Breast epithelium (tissue), 4 donors: ENCODE data around the gene KLHL21. TPM values are rescaled to one million over a fixed set of nuclear protein-coding genes. Genes with fewer than 3 reads are reported as not detected.
"Not testable (repeated sequence)": the region's sequence is repeated elsewhere in the genome, so short reads cannot be mapped to it uniquely, and the experiment has no call there.

Experiments used
- DNase-seq, 2 donors: peaks; one replicate each; pipeline ENCODE4 v3.0.0-alpha.2; 2019; ENCODE audit warnings: low spot score in 2 of 2
- H3K27ac ChIP-seq, 2 donors: fragments of 200-600 bp; sonication (generic) in 1 of 2; one replicate each; pipeline ENCODE4 v1.5.1; 2016 to 2019; ENCODE audit warnings: mild to moderate bottlenecking in 1 of 2
- H3K27me3 ChIP-seq, 2 donors: fragments of 200-600 bp; sonication (generic) in 1 of 2; one replicate each; pipeline versions ENCODE4 v1.5.1 to v1.6.0; 2017 to 2019; ENCODE audit warnings: control low read depth in 1 of 2, mild to moderate bottlenecking in 1 of 2
- H3K36me3 ChIP-seq: fragments of 200-600 bp; one replicate; pipeline ENCODE4 v1.5.1; 2019
- H3K4me1 ChIP-seq, 2 donors: fragments of 200-600 bp; sonication (generic); one replicate each; pipeline ENCODE4 v1.5.1; 2016 to 2019; ENCODE audit warnings: control low read depth in 1 of 2
- H3K4me3 ChIP-seq, 3 donors: fragments of 200-600 bp; sonication (generic); 1 replicate in 2 of 3; 2 replicates in 1 of 3; pipeline ENCODE4 v1.5.1; 2016 to 2019; ENCODE audit warnings: mild to moderate bottlenecking in 3 of 3, moderate library complexity in 2 of 3
- H3K9me3 ChIP-seq, 2 donors: fragments of 200-600 bp; sonication (generic) in 1 of 2; one replicate each; pipeline ENCODE4 v1.5.1; 2016 to 2019; ENCODE audit warnings: control low read depth in 1 of 2
- POLR2A ChIP-seq: fragments of 450-650 bp; IDR thresholded peaks from one replicate; pipeline ENCODE4 v1.6.1; 2016; ENCODE audit warnings: antibody characterized with exemption, mild to moderate bottlenecking, moderate library complexity
- POLR2AphosphoS5 ChIP-seq, 3 donors: sonication (generic); formaldehyde crosslinking; IDR thresholded peaks; one replicate each; pipeline ENCODE4 v1.6.1; 2017; ENCODE audit warnings: antibody characterized with exemption in 3 of 3
- intact Hi-C: fragments of 100-400 bp; cut with DNase I; formaldehyde crosslinking; loops from one replicate; pipeline ENCODE4 v1.15.1; 2023; ENCODE audit warnings: low total_unique reads
- total RNA-seq, 3 donors: library from RNA; depleted of rRNA; stranded (reverse); fragments of >200 nt; gene quantifications; one replicate each; pipeline ENCODE4 v1.1.0, GENCODE V29; 2016
- TF ChIP-seq, protein P1 (sequence below), 3 donors: fragments of 450-650 bp; IDR thresholded peaks; one replicate each; pipeline ENCODE4 v1.5.1; 2016 to 2017; ENCODE audit warnings: antibody characterized with exemption in 3 of 3, mild to moderate bottlenecking in 3 of 3, moderate library complexity in 3 of 3

KLHL21 gene
- total RNA-seq, 3 donors from 2014 or later: 45.2 to 61.3 (median 58.1) TPM

DNA sequence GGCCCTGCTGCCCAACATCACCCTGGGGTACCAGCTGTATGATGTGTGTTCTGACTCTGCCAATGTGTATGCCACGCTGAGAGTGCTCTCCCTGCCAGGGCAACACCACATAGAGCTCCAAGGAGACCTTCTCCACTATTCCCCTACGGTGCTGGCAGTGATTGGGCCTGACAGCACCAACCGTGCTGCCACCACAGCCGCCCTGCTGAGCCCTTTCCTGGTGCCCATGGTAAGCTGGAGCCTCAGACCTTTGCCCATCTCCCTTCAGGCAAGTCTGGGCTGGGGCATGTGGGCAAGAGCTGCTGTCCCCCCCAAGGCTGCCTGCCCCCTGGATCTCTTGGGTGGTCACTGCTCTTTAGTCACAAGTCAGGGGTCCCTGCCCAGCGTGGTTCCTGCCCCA, 31.7 kb downstream of the KLHL21 start:
- Histone ChIP-seq H3K27me3 (no peaks in the 10 kb centered on the region), H3K9me3 (peaks cover 0 to 7% of the 10 kb centered on the region in 2 donors), H3K4me1 (no peaks in the 10 kb centered on the region), H3K36me3 (no peaks in the 10 kb centered on the region), H3K4me3 (no peak overlapping the region), H3K27ac (no peak overlapping the region)
- DNase-seq: no peak
- TF ChIP-seq POLR2AphosphoS5 (IDR thresholded peaks at IDR 0.05) (no peak), POLR2A (no peak)
- TF ChIP-seq, protein P1, sequence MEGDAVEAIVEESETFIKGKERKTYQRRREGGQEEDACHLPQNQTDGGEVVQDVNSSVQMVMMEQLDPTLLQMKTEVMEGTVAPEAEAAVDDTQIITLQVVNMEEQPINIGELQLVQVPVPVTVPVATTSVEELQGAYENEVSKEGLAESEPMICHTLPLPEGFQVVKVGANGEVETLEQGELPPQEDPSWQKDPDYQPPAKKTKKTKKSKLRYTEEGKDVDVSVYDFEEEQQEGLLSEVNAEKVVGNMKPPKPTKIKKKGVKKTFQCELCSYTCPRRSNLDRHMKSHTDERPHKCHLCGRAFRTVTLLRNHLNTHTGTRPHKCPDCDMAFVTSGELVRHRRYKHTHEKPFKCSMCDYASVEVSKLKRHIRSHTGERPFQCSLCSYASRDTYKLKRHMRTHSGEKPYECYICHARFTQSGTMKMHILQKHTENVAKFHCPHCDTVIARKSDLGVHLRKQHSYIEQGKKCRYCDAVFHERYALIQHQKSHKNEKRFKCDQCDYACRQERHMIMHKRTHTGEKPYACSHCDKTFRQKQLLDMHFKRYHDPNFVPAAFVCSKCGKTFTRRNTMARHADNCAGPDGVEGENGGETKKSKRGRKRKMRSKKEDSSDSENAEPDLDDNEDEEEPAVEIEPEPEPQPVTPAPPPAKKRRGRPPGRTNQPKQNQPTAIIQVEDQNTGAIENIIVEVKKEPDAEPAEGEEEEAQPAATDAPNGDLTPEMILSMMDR (IDR thresholded peaks at IDR 0.05): no peak
- intact Hi-C loops: no loop called here

GRCh38 chr1:6570100-6570499, 32.6 kb downstream of the KLHL21 start:
- Histone ChIP-seq H3K4me1 (no peaks in the 10 kb centered on the region), H3K9me3 (peaks cover 0 to 7% of the 10 kb centered on the region in 2 donors), H3K4me3 (no peak overlapping the region), H3K27me3 (no peaks in the 10 kb centered on the region), H3K27ac (no peak overlapping the region), H3K36me3 (no peaks in the 10 kb centered on the region)
- no peak for DNase-seq
- TF ChIP-seq POLR2AphosphoS5 (IDR thresholded peaks at IDR 0.05) (no peak), POLR2A (no peak)
- TF ChIP-seq, protein P1 (IDR thresholded peaks at IDR 0.05): no peak
- intact Hi-C loops: no loop called here

GRCh38 chr1:6569033-6569432, 33.6 kb downstream of the KLHL21 start:
- DNase-seq: no peak
- TF ChIP-seq POLR2AphosphoS5 (IDR thresholded peaks at IDR 0.05) (no peak), POLR2A (no peak)
- TF ChIP-seq, protein P1 (IDR thresholded peaks at IDR 0.05): no peak
- Histone ChIP-seq H3K9me3 (peaks cover 0 to 7% of the 10 kb centered on the region in 2 donors), H3K4me3 (no peak overlapping the region), H3K27ac (no peak overlapping the region), H3K36me3 (no peaks in the 10 kb centered on the region), H3K27me3 (no peaks in the 10 kb centered on the region), H3K4me1 (no peaks in the 10 kb centered on the region)
- intact Hi-C loops: loop anchor here (5.0 kb wide), 1 partner anchor 417 kb away; no protein-coding TSS in a partner anchor

DNA sequence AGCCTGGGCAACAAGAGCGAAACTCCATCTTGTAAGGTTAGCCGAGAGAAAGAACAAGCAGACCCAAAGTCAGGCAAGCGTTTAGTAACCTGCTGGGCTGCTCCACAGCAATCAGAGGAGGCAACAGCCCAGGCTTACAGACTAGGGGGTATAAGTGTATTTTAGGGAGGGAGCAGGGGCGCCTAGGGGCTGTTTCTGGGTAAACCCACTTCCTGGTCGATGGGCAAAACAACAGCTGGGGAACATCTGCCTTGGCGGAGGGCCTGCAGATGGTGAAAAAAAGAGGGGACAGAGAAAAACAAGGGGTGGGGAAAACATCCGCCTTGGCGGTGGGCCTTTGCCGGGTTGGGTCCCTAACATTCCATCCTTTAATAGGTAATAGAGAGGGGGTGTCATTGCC, 42.4 kb downstream of the KLHL21 start:
- H3K27me3 ChIP-seq: no peaks in the 10 kb centered on the region
- H3K4me1 ChIP-seq: peaks cover 0 to under 1% of the 10 kb centered on the region in 2 donors
- H3K9me3 ChIP-seq: no peaks in the 10 kb centered on the region
- intact Hi-C loops: no loop called here
- TF ChIP-seq POLR2A (no peak), POLR2AphosphoS5 (IDR thresholded peaks at IDR 0.05) (no peak)
- TF ChIP-seq, protein P1 (IDR thresholded peaks at IDR 0.05): no peak
- no peaks in the 10 kb centered on the region for H3K36me3 ChIP-seq
- H3K27ac ChIP-seq: no peak overlapping the region
- no peak overlapping the region for H3K4me3 ChIP-seq
- no peak for DNase-seq

GRCh38 chr1:6559161-6559560, 43.5 kb downstream of the KLHL21 start:
- not testable (repeated sequence) for H3K4me1 ChIP-seq, H3K27ac ChIP-seq, H3K27me3 ChIP-seq, DNase-seq, H3K36me3 ChIP-seq, H3K9me3 ChIP-seq, H3K4me3 ChIP-seq
- intact Hi-C loops: loop anchor here (10.0 kb wide), 1 partner anchor 66 kb away; the partner anchor contains the start of gene THAP3

GRCh38 chr1:6557597-6557996, 45.1 kb downstream of the KLHL21 start:
- Histone ChIP-seq H3K4me3 (no peak overlapping the region), H3K36me3 (no peaks in the 10 kb centered on the region), H3K9me3 (no peaks in the 10 kb centered on the region), H3K27me3 (no peaks in the 10 kb centered on the region), H3K27ac (no peak overlapping the region), H3K4me1 (peaks cover 7 to 8% of the 10 kb centered on the region in 2 donors)
- no peak for DNase-seq
- intact Hi-C loops: loop anchor here (10.0 kb wide), 1 partner anchor 67 kb away; the partner anchor contains the start of gene THAP3
- TF ChIP-seq POLR2A: no peak
- TF ChIP-seq POLR2AphosphoS5 (IDR thresholded peaks at IDR 0.05): no peak
- TF ChIP-seq, protein P1 (IDR thresholded peaks at IDR 0.05): no peak
